Astrocyte of the cerebellum (primary cell): ENCODE results near the gene DLG2.

Source experiments
- DNase-seq: peaks from one replicate; pipeline ENCODE4 v3.0.0-alpha.2; 2011; ENCODE audit warnings: low read depth
- H3K4me3 ChIP-seq: 2 replicates; pipeline ENCODE4 v1.5.1; 2011; ENCODE audit warnings: mild to moderate bottlenecking, low read depth, low read length, moderate library complexity
- CTCF ChIP-seq: IDR thresholded peaks from 2 replicates; pipeline ENCODE4 v1.5.1; 2012; ENCODE audit warnings: low read length, low read depth, moderate library complexity, mild to moderate bottlenecking; ENCODE audit errors: missing control alignments
- in situ Hi-C: cut with HindIII; loops from 2 replicates; pipeline ENCODE4 v1.10.0; 2017; ENCODE audit warnings: low sequenced_read_pairs

Gene DLG2

DNA sequence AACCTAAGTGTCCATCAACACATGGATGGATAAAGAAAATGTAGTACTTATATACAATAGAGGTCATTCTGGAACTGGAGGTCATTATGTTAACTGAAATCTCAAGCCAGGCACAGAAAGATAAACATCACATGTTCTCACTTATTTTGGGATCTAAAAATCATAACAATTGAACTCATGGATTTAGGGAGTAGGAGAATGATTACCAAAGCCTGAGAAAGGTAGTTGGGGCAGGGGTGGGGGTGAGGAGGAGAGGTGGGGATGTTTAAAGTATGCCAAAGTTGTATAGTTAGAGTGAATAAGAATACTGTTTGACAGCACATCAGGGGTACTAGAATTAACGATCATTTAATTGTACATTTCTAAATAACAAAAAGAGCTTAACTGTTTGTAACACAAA is 1112.7 kb downstream of the DLG2 start:
- DNase-seq = no peak
- in situ Hi-C loops = no loop called here
- TF ChIP-seq CTCF = no peak
- no peak overlapping the region for H3K4me3 ChIP-seq

GRCh38 chr11:84503503-84503902 is 1123.6 kb downstream of the DLG2 start:
- in situ Hi-C loops = no loop called here
- TF ChIP-seq CTCF = no peak

DNA sequence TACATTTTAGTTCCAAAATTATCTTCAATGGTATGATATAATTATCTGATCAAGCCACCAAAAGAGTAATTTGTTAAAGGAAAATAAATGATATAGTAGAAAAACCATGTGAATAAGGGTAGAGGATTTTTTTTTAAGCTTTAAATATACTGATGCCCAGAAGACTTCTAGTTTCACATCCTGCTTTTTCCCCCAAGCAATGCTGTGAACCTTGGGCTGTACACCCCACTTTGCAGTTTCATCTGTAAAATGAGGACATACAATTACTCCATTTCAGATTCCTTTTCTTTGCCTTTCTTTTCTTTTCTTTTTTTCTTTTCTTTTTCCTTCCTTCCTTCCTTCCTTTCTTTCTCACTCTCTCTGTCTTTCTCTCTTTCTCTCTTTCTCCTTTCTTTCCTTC is 1125.4 kb downstream of the DLG2 start:
- TF ChIP-seq CTCF = no peak

More at GRCh38 chr11:84503503-84503902, 1123.6 kb downstream of the DLG2 start:
- DNase-seq = no peak
- no peak overlapping the region for H3K4me3 ChIP-seq

GRCh38 chr11:84497981-84498411 is 1129.1 kb downstream of the DLG2 start:
- no peak for TF ChIP-seq CTCF
- in situ Hi-C loops = no loop called here
- H3K4me3 ChIP-seq = no peak overlapping the region
- no peak for DNase-seq

More for the DNA sequence above, 1125.4 kb downstream of the DLG2 start:
- in situ Hi-C loops = no loop called here
- H3K4me3 ChIP-seq = no peak overlapping the region
- no peak for DNase-seq

DNA sequence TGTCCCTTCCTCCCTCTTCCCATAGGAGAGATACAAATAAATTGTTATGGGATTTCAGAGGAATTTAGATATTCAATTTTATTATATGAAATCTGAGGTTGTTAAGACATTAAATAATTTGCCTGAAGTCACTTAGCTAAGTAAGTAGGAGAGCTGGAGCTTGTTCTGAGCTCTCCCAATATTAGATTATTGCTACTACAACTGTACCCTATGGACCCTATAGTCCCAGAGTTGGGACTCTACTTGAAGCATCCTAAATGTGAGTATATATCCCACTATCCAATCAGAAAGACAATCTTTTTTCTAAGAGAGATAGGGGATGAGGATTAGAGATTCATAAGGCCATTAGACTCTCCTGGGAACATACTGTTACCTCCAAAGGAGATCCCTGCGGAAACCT is 1130.0 kb downstream of the DLG2 start:
- in situ Hi-C loops = no loop called here
- no peak for DNase-seq
- no peak for TF ChIP-seq CTCF
- no peak overlapping the region for H3K4me3 ChIP-seq

- TF ChIP-seq CTCF = no peak
- no peak overlapping the region for H3K4me3 ChIP-seq
- DNase-seq = no peak
- in situ Hi-C loops = no loop called here
Measured at GRCh38 chr11:84496122-84496521, 1131.0 kb downstream of the DLG2 start.

DNA sequence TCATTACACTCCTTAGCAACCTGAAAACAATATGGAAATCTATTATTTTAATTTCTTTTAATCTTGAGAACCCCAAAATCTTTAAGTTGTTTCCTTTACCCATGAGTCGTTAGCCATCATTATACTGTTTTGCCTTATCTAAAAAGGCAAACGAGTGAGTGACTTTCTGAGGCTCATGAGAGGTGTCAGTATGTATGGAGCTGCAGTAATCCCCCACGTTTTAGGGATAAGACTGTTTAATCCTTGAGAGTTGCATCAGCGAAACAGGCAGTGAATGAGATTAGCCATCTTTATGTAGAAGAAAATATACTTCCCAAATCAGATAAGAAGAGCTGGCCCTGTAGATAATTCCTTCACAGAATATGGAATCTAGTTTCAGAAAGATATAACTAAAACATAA is 1147.0 kb downstream of the DLG2 start:
- H3K4me3 ChIP-seq = no peak overlapping the region
- no peak for DNase-seq
- in situ Hi-C loops = no loop called here
- TF ChIP-seq CTCF = no peak
